ENCODE data around the gene RAB19.

Gene RAB19

GRCh38 chr7:140423501-140423900, 19.6 kb downstream of the RAB19 start:
- no peaks in the 10 kb centered on the region for H3K79me2 ChIP-seq (ENCODE audit: control insufficient read depth, insufficient read depth, low read length, poor library complexity)
- no peak overlapping the region for H2AFZ ChIP-seq (ENCODE audit: insufficient read depth, low read length, poor library complexity)
- no peaks in the 10 kb centered on the region for H3K36me3 ChIP-seq (ENCODE audit: control insufficient read depth in 1 of 2, insufficient read depth in 2 of 2, low read length in 2 of 2)
- no peak overlapping the region for H3K9ac ChIP-seq (ENCODE audit: low read length)
- no peak overlapping the region for H2BK120ac ChIP-seq (ENCODE audit: insufficient read depth, low read length, poor library complexity)
- H3K4me3 ChIP-seq (ENCODE audit: low read depth, low read length), result no peak overlapping the region
- H3K79me1 ChIP-seq (ENCODE audit: low read length), result no peaks in the 10 kb centered on the region
- no peak overlapping the region for H3K18ac ChIP-seq (ENCODE audit: low read length)
- no peak overlapping the region for H3K4me2 ChIP-seq (ENCODE audit: low read length)
- H3K4me1 ChIP-seq (ENCODE audit: control insufficient read depth in 1 of 2, insufficient read depth in 2 of 2, low read length in 2 of 2), result no peaks in the 10 kb centered on the region
- WGBS (ENCODE audit: extremely low coverage, insufficient coverage, insufficient read length), result no CpG with 5 or more reads among the region's 3 CpGs
- no peak overlapping the region for H3K14ac ChIP-seq (ENCODE audit: low read length)
- H3K27ac ChIP-seq (ENCODE audit: low read depth, low read length), result no peak overlapping the region
- no peak overlapping the region for H2AK5ac ChIP-seq (ENCODE audit: low read length)
- no peak overlapping the region for H3K4ac ChIP-seq (ENCODE audit: low read depth, low read length)
- no peak overlapping the region for H4K91ac ChIP-seq (ENCODE audit: low read depth, low read length)
- H3K27me3 ChIP-seq (ENCODE audit: insufficient read depth, low read length), result no peaks in the 10 kb centered on the region
- no peak overlapping the region for H2BK5ac ChIP-seq (ENCODE audit: low read depth, low read length, poor library complexity)
- H4K8ac ChIP-seq (ENCODE audit: low read depth, low read length), result no peak overlapping the region
- no peak overlapping the region for H4K12ac ChIP-seq (ENCODE audit: low read depth, low read length)
- DNase-seq, result no peak
- H3K23ac ChIP-seq (ENCODE audit: low read length), result no peak overlapping the region
- no peaks in the 10 kb centered on the region for H3K9me3 ChIP-seq (ENCODE audit: insufficient read depth, low read depth, low read length)
- no peak overlapping the region for H2BK12ac ChIP-seq (ENCODE audit: low read length)

- no peak overlapping the region for H3K4me2 ChIP-seq (ENCODE audit: low read length)
- no CpG with 5 or more reads among the region's 12 CpGs for WGBS (ENCODE audit: extremely low coverage, insufficient coverage, insufficient read length)
- no peak overlapping the region for H2AK5ac ChIP-seq (ENCODE audit: low read length)
- no peak overlapping the region for H3K27ac ChIP-seq (ENCODE audit: low read depth, low read length)
- no peak overlapping the region for H2BK120ac ChIP-seq (ENCODE audit: insufficient read depth, low read length, poor library complexity)
- H3K79me2 ChIP-seq (ENCODE audit: control insufficient read depth, insufficient read depth, low read length, poor library complexity), result no peaks in the 10 kb centered on the region
- H3K9me3 ChIP-seq (ENCODE audit: insufficient read depth, low read depth, low read length), result peaks cover under 1% of the 10 kb centered on the region
- no peak overlapping the region for H3K4ac ChIP-seq (ENCODE audit: low read depth, low read length)
- DNase-seq, result no peak
- no peak overlapping the region for H3K18ac ChIP-seq (ENCODE audit: low read length)
- no peaks in the 10 kb centered on the region for H3K27me3 ChIP-seq (ENCODE audit: insufficient read depth, low read length)
- H3K79me1 ChIP-seq (ENCODE audit: low read length), result no peaks in the 10 kb centered on the region
- no peak overlapping the region for H4K8ac ChIP-seq (ENCODE audit: low read depth, low read length)
- no peak overlapping the region for H3K14ac ChIP-seq (ENCODE audit: low read length)
- H2AFZ ChIP-seq (ENCODE audit: insufficient read depth, low read length, poor library complexity), result no peak overlapping the region
- no peak overlapping the region for H4K91ac ChIP-seq (ENCODE audit: low read depth, low read length)
- no peak overlapping the region for H2BK12ac ChIP-seq (ENCODE audit: low read length)
- H3K4me3 ChIP-seq (ENCODE audit: low read depth, low read length), result no peak overlapping the region
- H4K12ac ChIP-seq (ENCODE audit: low read depth, low read length), result no peak overlapping the region
- no peaks in the 10 kb centered on the region for H3K4me1 ChIP-seq (ENCODE audit: control insufficient read depth in 1 of 2, insufficient read depth in 2 of 2, low read length in 2 of 2)
- H3K9ac ChIP-seq (ENCODE audit: low read length), result no peak overlapping the region
- no peak overlapping the region for H3K23ac ChIP-seq (ENCODE audit: low read length)
- no peaks in the 10 kb centered on the region for H3K36me3 ChIP-seq (ENCODE audit: control insufficient read depth in 1 of 2, insufficient read depth in 2 of 2, low read length in 2 of 2)
- H2BK5ac ChIP-seq (ENCODE audit: low read depth, low read length, poor library complexity), result no peak overlapping the region
Measured at GRCh38 chr7:140425718-140426117, 21.9 kb downstream of the RAB19 start.

DNA sequence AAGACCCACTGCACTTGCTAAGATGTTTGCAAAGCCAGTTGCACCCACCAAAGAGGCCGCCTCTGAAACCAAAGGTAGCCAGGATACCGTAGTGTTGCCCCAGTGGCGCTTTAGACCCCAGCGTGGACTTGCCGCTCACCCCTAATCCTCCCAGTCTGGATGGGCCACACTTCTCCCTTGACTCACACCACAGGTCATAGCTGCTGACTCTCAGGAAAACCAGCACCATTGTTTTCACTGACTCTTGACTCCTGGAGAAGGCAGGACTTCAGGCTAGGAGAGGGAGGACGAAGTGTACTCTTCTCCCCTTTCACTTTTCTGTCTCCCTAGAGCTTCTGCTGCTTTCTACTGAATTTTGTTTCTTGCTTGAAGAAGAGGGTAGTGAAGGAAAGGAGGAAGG, 22.3 kb downstream of the RAB19 start:
- Histone ChIP-seq H3K9ac (ENCODE audit: low read length) (no peak overlapping the region), H2AK5ac (ENCODE audit: low read length) (no peak overlapping the region), H2BK12ac (ENCODE audit: low read length) (no peak overlapping the region), H3K79me2 (ENCODE audit: control insufficient read depth, insufficient read depth, low read length, poor library complexity) (no peaks in the 10 kb centered on the region), H3K9me3 (ENCODE audit: insufficient read depth, low read depth, low read length) (peaks cover 2% of the 10 kb centered on the region), H3K23ac (ENCODE audit: low read length) (no peak overlapping the region), H3K4ac (ENCODE audit: low read depth, low read length) (no peak overlapping the region), H3K4me3 (ENCODE audit: low read depth, low read length) (no peak overlapping the region), H3K79me1 (ENCODE audit: low read length) (no peaks in the 10 kb centered on the region), H3K27me3 (ENCODE audit: insufficient read depth, low read length) (no peaks in the 10 kb centered on the region), H2AFZ (ENCODE audit: insufficient read depth, low read length, poor library complexity) (no peak overlapping the region), H3K36me3 (ENCODE audit: control insufficient read depth in 1 of 2, insufficient read depth in 2 of 2, low read length in 2 of 2) (no peaks in the 10 kb centered on the region), H3K18ac (ENCODE audit: low read length) (no peak overlapping the region), H4K12ac (ENCODE audit: low read depth, low read length) (no peak overlapping the region), H3K27ac (ENCODE audit: low read depth, low read length) (no peak overlapping the region), H4K91ac (ENCODE audit: low read depth, low read length) (no peak overlapping the region), H2BK5ac (ENCODE audit: low read depth, low read length, poor library complexity) (no peak overlapping the region), H4K8ac (ENCODE audit: low read depth, low read length) (no peak overlapping the region), H3K4me1 (ENCODE audit: control insufficient read depth in 1 of 2, insufficient read depth in 2 of 2, low read length in 2 of 2) (no peaks in the 10 kb centered on the region), H2BK120ac (ENCODE audit: insufficient read depth, low read length, poor library complexity) (no peak overlapping the region), H3K4me2 (ENCODE audit: low read length) (no peak overlapping the region), H3K14ac (ENCODE audit: low read length) (no peak overlapping the region)
- no CpG with 5 or more reads among the region's 6 CpGs for whole genome bisulfite sequencing (ENCODE audit: extremely low coverage, insufficient coverage, insufficient read length)
- DNase-seq, result no peak

DNA sequence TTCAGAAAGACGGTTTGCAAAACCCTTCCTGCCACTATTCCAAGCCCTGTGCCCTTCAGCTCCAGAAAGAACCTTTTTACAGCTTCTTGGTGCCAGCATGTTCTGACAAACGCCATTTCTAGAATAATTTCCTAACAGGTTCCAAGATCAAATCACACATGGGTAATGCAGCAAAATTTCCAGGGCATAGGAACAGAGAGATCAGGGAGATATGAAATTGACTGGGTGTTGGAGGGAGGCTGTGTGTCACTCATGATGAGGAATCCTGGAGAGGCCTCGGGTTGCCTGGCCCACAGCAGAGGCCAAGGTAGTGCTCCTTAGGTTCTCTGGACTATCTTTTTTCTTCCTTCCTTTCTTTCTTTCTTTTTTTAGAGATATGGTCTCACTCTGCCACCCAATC, 29.5 kb downstream of the RAB19 start:
- Histone ChIP-seq H2BK120ac (ENCODE audit: insufficient read depth, low read length, poor library complexity) (no peak overlapping the region), H2BK12ac (ENCODE audit: low read length) (no peak overlapping the region), H2AFZ (ENCODE audit: insufficient read depth, low read length, poor library complexity) (no peak overlapping the region), H4K12ac (ENCODE audit: low read depth, low read length) (no peak overlapping the region), H3K9me3 (ENCODE audit: insufficient read depth, low read depth, low read length) (peaks cover 2% of the 10 kb centered on the region), H3K4me3 (ENCODE audit: low read depth, low read length) (no peak overlapping the region), H3K18ac (ENCODE audit: low read length) (no peak overlapping the region), H2BK5ac (ENCODE audit: low read depth, low read length, poor library complexity) (no peak overlapping the region), H3K27me3 (ENCODE audit: insufficient read depth, low read length) (no peaks in the 10 kb centered on the region), H3K27ac (ENCODE audit: low read depth, low read length) (no peak overlapping the region), H3K14ac (ENCODE audit: low read length) (no peak overlapping the region), H4K8ac (ENCODE audit: low read depth, low read length) (no peak overlapping the region), H4K91ac (ENCODE audit: low read depth, low read length) (no peak overlapping the region), H3K79me2 (ENCODE audit: control insufficient read depth, insufficient read depth, low read length, poor library complexity) (no peaks in the 10 kb centered on the region), H3K23ac (ENCODE audit: low read length) (no peak overlapping the region), H3K4ac (ENCODE audit: low read depth, low read length) (no peak overlapping the region), H3K4me2 (ENCODE audit: low read length) (no peak overlapping the region), H2AK5ac (ENCODE audit: low read length) (no peak overlapping the region), H3K9ac (ENCODE audit: low read length) (no peak overlapping the region), H3K79me1 (ENCODE audit: low read length) (no peaks in the 10 kb centered on the region), H3K36me3 (ENCODE audit: control insufficient read depth in 1 of 2, insufficient read depth in 2 of 2, low read length in 2 of 2) (no peaks in the 10 kb centered on the region), H3K4me1 (ENCODE audit: control insufficient read depth in 1 of 2, insufficient read depth in 2 of 2, low read length in 2 of 2) (no peaks in the 10 kb centered on the region)
- peak; percentile 69 to 88 for DNase-seq
- no CpG with 5 or more reads among the region's 3 CpGs for WGBS (ENCODE audit: extremely low coverage, insufficient coverage, insufficient read length)
